ENCODE results near the gene ZFR.
A peak's percentile ranks its signal among the peaks of the same experiment; 100 is the strongest.
"Not testable (repeated sequence)": the region's sequence is repeated elsewhere in the genome, so short reads cannot be mapped to it uniquely, and the experiment has no call there.

ZFR gene

GRCh38 chr5:32410630-32411029 is 33.9 kb downstream of the ZFR start:
- DNase-seq (ENCODE audit: low read depth in 2 of 2), result no peak

- DNase-seq (ENCODE audit: low read depth in 2 of 2), result no peak
Observed at GRCh38 chr5:32406650-32407049, 37.9 kb downstream of the ZFR start.

- DNase-seq (ENCODE audit: low read depth in 2 of 2), result no peak
Observed at GRCh38 chr5:32405507-32405906, 39.0 kb downstream of the ZFR start.

- no peak for DNase-seq (ENCODE audit: low read depth in 2 of 2)
Observed at GRCh38 chr5:32403760-32404159, 40.8 kb downstream of the ZFR start.

GRCh38 chr5:32400401-32400800 is 44.1 kb downstream of the ZFR start:
- no peak for DNase-seq (ENCODE audit: low read depth in 2 of 2)

- not testable (repeated sequence) for DNase-seq (ENCODE audit: low read depth in 2 of 2)
Observed at GRCh38 chr5:32398754-32399153, 45.8 kb downstream of the ZFR start.

- DNase-seq (ENCODE audit: low read depth in 2 of 2), result no peak
Observed at GRCh38 chr5:32394981-32395380, 49.6 kb downstream of the ZFR start.

- DNase-seq (ENCODE audit: low read depth in 2 of 2), result no peak
Observed at GRCh38 chr5:32392039-32392438, 52.5 kb downstream of the ZFR start.

- peak; percentile 18 to 19 for DNase-seq (ENCODE audit: low read depth in 2 of 2)
Observed at GRCh38 chr5:32390819-32391591, 53.5 kb downstream of the ZFR start.

- no peak for DNase-seq (ENCODE audit: low read depth in 2 of 2)
Observed at GRCh38 chr5:32388432-32389129, 56.0 kb downstream of the ZFR start.

GRCh38 chr5:32387841-32388240 is 56.7 kb downstream of the ZFR start:
- no peak for DNase-seq (ENCODE audit: low read depth in 2 of 2)

- peak in 1 of 2 experiments; percentile 5 for DNase-seq (ENCODE audit: low read depth in 2 of 2)
Observed at GRCh38 chr5:32387211-32387610, 57.3 kb downstream of the ZFR start.

- no peak for DNase-seq (ENCODE audit: low read depth in 2 of 2)
Observed at GRCh38 chr5:32384621-32385020, 59.9 kb downstream of the ZFR start.

GRCh38 chr5:32383586-32383985 is 61.0 kb downstream of the ZFR start:
- DNase-seq (ENCODE audit: low read depth in 2 of 2), result no peak

GRCh38 chr5:32383065-32383464 is 61.5 kb downstream of the ZFR start:
- DNase-seq (ENCODE audit: low read depth in 2 of 2), result no peak

- no peak for DNase-seq (ENCODE audit: low read depth in 2 of 2)
Observed at GRCh38 chr5:32379421-32379820, 65.1 kb downstream of the ZFR start.

- DNase-seq (ENCODE audit: low read depth in 2 of 2), result no peak
Observed at GRCh38 chr5:32378966-32379365, 65.6 kb downstream of the ZFR start.

GRCh38 chr5:32369542-32370155 is 74.9 kb downstream of the ZFR start:
- DNase-seq (ENCODE audit: low read depth in 2 of 2), result no peak

GRCh38 chr5:32369032-32369431 is 75.5 kb downstream of the ZFR start:
- DNase-seq (ENCODE audit: low read depth in 2 of 2), result no peak

GRCh38 chr5:32367271-32367670 is 77.3 kb downstream of the ZFR start:
- not testable (repeated sequence) for DNase-seq (ENCODE audit: low read depth in 2 of 2)

- DNase-seq (ENCODE audit: low read depth in 2 of 2), result no peak
Observed at GRCh38 chr5:32365623-32366022, 78.9 kb downstream of the ZFR start.

GRCh38 chr5:32363030-32363429 is 81.5 kb downstream of the ZFR start:
- no peak for DNase-seq (ENCODE audit: low read depth in 2 of 2)

- DNase-seq (ENCODE audit: low read depth in 2 of 2), result no peak
Observed at GRCh38 chr5:32362527-32362926, 82.0 kb downstream of the ZFR start.
